Activated gamma-delta T cell treated with anti-CD3 and anti-CD28 coated beads, Interleukin-2, amount 50 U/mL, for 16 hours (primary cell): ENCODE results near the gene SUN5.

ENCODE experiments used
- DNase-seq: peaks from one replicate; pipeline ENCODE4 v3.0.0-alpha.2; 2020; ENCODE audit warnings: low read depth

Gene SUN5

GRCh38 chr20:33014336-33015113, 10.3 kb upstream of the SUN5 start:
- DNase-seq, result no peak

GRCh38 chr20:33013701-33014326, 9.6 kb upstream of the SUN5 start:
- DNase-seq, result no peak

- DNase-seq, result no peak
Observed at GRCh38 chr20:33012327-33013189, 8.3 kb upstream of the SUN5 start.

DNA sequence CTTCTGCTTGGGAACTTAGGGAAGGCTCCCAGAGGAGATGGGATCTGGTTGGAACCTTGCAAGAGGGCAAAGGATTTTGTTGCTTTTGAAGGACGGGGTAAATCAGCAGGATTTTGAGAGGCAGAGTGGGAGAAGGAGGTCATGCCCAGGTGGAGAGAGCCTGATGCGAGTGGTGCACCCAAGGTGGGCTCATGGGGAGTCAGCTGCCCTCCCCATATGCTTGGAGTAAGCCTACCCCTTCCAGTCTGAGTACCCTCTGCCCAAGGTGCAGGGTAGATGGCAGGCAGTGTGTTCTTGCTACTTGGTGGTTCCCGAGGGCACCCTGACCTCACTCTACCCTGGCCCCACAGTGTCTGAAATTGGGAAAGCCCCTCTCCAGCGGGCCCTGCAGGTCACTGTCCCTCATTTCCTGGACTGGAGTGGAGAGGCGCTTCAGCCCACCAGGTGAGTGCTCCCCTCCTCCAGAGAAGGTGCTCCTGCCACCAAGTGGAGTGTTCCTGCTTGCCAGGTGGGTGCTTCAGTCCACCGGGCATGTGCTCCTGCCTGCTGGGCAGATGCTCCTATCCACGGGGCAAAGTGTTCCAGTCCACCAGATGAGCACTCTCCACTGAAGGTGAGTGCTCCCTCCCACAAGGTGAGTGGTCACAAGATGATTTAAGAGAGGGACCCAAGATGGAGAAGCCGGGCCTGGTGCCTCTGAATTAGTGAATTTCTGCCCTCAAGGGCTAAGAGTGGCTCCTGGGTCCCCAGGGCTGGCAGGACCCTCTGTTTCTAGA, 6.6 kb upstream of the SUN5 start:
- DNase-seq, result no peak

DNA sequence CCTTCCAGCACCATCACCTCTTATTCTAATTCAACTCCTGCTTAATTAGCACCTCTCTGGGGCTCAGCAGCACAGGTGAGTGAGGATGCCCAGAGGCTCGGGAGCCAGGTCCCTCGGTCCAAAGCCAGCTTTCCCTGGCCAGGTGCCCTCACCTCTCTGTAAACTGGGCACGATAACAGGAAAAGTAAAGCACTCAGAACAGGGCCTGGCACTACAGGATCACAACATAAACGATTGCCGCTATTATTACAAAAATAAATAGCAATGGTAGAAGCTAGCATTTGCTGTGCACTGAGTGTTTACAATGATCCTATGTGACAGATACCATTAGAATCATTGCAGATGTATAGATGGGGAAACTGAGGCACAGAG, 5.9 kb upstream of the SUN5 start:
- DNase-seq, result no peak

- DNase-seq, result no peak
Observed at GRCh38 chr20:33009214-33010132, 5.2 kb upstream of the SUN5 start.

DNA sequence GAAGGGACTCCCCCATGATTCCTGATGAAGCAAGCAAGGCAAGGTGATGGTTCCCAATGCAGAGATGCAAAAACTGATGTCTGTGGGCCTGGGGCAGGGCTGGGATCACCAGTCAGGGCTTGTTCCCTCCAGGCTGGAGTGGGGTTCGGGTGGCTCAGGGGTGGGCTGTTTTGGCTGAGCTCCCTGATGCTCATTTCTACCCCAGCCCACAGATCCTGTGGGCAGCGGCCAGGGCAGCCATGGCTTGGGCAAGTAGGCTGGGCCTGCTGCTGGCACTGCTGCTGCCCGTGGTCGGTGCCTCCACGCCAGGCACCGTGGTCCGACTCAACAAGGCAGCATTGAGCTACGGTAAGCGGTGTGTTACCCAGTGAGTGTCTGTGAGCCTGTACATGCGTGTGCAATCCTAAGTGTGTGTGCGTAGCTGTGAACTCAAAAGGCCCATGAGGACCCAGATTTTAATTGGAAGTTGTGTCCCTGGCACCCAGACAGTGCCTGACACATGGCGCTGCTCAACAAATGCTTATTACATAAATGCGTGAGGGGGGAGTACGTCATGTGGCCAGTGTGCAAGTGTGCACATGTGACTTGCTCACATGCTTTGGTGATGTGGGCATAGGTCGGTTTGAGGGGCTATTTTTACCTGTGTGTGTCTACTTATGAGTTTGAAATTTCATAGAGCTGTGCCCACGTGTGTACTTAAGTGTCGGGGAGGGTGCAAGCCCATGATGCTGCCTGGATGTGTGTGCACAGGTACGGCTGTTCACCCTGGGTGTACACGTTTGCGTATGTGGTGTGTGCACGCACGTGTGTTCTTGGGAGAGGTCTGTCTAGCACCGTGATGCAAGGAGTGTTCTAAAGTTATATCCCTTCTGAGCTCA, 4.3 kb upstream of the SUN5 start:
- DNase-seq, result no peak

- no peak for DNase-seq
Observed at GRCh38 chr20:33007376-33008335, 3.4 kb upstream of the SUN5 start, which contains the start of gene BPIFB2. Gene BPIFB2, plus strand, starts transcription at chr20:33007704. Its CDS starts 871 bp downstream, at chr20:33008575.

DNA sequence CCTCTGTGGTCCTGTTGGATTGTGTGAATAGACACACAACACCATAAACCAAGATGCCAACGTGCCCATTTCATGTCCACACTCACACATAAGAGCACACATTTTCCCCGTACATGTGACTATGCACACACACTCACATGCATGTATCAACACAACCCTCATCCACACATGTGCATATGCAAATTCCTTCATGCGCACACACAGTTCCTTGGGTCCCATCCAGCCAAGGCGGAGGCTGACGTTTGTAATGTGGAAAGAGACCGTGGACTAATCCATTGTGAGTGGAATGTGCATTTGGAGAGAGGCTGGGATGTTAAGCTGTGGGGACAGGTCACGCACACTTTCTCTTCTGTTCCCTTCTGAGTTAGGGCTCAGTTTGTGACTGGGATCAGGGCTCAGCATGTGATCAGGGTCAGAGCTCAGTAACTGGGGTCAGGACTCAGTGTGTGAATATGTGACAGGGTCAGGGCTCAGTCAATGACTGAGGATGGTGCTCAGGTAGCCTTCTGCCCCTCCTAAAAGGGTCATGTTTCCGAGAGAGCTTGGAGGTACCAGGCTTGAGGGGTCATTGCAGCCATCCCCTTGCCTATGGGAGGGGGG, 2.6 kb upstream of the SUN5 start:
- DNase-seq, result no peak

GRCh38 chr20:33005908-33006775, 1.9 kb upstream of the SUN5 start:
- no peak for DNase-seq

DNA sequence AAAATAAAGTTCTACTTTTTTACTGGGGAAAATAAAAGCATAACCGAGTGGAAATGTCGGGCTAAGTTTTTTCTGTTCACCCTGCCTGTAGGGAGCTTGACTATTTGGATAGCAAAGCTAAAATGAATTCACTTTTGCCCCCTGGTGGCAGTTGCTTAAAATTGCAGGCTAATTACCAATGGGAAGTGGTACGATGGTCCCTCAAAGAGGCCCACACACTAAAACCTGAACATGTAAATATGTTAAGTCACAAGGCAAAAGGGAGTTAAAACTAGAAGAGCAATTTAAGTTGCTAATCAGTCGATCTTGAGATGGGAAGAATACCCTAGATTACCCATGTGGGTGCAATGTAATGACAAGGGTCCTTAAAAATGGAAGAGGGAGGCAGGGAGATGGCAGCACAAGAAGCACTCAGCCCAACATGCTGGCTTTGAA, 916 bp upstream of the SUN5 start:
- no peak for DNase-seq

- no peak for DNase-seq
Observed at GRCh38 chr20:33002087-33002808, 2.0 kb downstream of the SUN5 start.

- no peak for DNase-seq
Observed at GRCh38 chr20:33000802-33001466, 3.3 kb downstream of the SUN5 start.

- DNase-seq, result no peak
Observed at GRCh38 chr20:32999603-33000250, 4.5 kb downstream of the SUN5 start.

DNA sequence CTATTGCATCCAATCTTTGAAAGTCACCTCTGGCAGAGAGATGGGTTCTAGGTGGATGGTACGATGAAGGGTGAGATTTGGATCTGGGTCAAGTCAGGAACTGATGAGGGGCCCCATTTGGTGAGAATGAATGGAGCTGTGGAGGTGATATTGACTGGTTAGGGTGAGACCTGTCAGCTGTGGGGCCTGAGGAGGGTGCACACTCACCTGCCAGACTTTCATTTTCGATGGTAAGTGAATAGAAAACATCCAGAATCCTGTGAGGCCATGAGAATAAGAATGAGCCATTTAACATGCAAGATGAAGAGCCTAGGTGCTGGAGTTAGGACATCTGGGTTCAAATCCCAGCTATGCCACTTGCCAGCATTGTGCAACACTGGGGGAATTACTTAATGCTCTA, 6.8 kb downstream of the SUN5 start:
- no peak for DNase-seq
